ENCODE data around the gene PRMT1.
"Not testable (repeated sequence)": the region's sequence is repeated elsewhere in the genome, so short reads cannot be mapped to it uniquely, and the experiment has no call there.

PRMT1 gene

DNA sequence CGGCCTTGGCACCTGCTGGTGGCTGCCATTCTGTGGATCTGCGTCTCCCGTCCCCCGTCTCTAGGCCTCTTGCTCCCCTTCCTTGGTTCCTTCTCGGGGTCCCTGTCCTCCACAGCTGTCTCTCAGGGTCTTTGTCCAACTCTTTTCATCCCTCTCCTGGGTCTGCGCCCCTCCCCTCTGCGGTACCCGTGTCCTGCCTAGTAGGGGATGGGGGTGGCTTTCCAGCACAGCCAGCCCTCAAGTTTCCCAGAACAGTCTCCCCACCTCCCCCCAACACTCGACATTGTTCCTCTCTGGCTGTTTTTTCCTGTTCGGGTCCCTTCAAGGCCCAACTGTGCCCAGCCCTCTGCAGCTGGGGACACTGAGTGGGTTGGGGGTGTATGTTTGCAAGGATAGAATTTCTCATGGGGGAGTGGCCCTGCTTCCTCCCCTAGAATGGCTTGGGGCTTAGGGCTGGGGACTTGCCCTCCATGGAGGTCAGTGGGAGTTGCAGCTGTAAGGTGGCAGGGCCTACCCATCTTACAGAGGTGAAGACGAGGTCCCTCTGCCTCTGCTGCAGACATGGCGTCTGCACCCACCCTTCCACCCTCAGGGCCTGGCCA is 11.6 kb downstream of the PRMT1 start:
- ATAC-seq = no peak

DNA sequence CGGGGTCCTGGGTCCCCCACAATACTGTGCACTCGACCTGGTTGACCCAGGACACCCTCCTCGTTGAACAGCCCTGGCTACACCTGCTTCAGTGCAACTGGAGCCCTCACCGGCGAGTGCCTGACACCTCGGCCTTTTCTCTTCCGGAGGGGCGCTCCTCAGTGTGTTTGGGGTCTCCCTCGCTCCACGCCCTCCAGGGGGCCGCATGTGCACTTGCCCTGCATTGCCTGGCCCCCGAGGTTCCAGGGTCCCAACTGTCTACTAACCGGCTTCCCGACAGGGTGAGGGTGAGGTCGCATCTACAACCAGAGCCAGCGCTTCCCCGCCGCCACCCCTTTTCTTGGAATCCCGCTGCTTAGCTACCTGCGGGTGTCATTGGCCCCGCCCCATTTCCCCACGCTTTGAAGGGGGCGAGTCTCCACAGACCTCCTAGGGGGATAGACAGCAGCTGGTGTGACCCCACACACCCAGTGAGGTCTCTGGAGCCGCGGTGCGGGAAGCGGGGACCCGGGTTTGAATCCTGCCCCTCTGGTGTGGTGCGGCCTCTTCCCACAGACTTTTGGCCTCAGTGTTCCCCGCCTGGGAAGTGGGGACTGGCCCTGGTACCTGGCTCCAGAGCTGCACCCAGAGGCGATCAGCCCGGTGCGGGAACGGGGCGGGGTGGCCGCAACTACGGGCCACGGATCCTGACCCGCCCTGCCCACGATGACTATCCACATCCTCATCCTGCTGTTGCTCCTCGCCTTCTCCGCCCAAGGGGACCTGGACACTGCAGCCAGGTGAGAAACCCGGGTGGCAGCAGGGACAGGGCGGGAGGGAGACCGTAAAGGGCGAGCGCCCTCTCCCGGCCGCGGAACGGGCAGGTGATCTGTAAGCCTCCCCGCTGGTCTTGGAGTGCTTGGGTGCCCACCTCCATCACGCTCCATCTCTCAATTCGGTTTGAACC is 12.3 kb downstream of the PRMT1 start, which contains the start of gene ADM5:
Gene ADM5, plus strand, starts transcription at position 462 of the 946 bp plus-strand sequence. Its CDS starts 244 bp downstream, at position 706.
- DNase-seq (peak; percentile 64), ATAC-seq (peak; percentile 16)

More for the DNA sequence above, 11.6 kb downstream of the PRMT1 start:
- no peak for DNase-seq

DNA sequence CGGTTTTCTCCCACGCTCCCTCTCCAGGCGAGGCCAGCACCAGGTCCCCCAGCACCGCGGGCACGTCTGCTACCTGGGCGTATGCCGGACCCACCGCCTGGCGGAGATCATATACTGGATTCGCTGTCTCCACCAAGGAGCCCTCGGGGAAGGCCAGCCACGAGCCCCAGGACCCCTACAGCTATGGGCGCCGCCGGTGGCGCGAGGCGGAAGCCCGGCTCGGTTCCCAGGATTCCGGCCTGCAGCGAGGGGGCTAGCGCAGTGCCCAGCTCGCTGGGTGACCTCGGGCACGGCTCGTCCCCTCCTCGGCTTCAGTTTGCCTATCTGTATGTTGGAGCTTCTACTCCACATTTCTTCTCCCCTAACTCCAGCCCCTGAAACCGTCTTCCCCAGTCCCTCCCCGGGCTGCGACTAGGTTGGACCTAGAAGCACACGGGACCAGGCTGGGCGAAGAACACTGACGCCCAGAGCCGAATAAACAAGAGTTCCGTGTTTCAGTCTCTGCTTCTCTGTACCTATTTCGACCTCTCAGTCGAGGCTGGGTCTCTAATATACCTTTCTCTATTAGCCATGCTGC is 13.1 kb downstream of the PRMT1 start:
- ATAC-seq (peak; percentile 7), DNase-seq (no peak)

DNA sequence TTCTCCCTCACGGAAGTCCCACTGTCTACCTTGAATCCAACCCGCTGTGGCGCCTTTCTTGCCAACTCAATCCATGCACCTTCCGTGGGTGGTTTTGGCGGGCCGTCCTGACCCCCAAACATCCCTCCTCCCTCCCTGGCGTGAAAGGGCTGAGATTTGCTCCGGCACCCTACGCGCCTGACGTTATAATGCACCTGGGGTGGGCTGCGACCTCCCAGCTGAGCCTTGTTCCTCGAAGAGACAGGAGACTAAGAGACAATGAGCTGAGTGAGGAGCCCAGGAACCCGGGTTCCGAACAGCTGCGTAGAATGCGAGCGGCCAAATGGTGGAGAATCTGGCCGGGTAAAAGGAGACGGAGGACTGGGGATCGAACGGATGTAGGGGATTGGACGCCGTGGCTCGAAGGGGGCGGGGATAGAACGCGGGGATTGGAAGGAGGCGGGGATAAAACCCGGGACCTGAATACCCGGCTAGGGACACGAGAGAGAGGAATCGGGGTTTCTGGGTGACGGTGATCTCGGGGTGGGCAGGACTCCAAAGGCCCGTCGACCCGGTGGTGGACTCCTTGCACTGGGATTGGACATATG is 13.7 kb downstream of the PRMT1 start, which contains the start of gene CPT1C:
Gene CPT1C, plus strand, starts transcription at position 461 of the 587 bp plus-strand sequence. CDS start 1,137 bp downstream, outside the sequence.
- DNase-seq (peak; percentile 70), ATAC-seq (peak; percentile 41)

DNA sequence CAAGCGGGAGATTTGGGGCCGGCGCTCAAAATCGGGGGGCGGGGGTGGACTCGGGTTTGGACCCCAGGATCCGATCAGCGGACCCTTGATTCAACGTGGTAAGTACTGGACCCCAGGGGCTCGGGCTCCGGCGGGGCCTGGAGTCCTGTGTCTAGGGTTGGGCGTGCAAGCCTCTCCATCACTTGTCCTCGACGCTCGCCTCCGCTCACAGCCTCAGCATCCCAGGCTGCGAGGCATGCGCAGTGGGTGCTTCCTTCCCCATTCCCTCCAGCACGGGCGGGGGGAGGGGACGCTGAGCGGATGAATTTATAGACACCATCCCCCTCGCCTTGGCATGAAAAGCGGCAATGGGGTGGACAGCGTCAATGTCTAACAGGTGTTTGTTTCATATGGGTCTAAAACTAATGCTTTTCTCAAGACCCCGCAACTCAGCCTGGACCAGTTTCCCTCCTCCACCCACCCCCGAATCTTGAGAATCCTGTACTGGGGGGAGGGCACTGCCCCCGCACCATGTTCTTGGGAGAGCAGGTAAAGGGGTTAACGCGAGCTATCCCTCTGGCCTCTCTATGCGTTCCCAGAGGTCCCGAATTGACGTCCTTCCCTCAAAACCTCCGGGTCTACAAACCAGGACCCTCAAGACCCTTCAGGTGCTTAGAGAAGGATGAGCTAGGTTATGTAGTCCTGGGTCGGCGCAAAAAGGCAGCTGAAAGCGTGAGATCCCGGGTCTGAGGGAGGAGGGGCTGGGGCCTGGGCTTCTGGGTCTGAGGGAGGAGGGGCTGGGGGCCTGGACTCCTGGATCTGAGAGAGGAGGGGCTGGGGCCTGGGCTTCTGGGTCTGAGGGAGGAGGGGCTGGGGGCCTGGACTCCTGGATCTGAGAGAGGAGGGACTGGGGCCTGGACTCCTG is 14.4 kb downstream of the PRMT1 start:
- ATAC-seq = no peak
- DNase-seq = peak; percentile 54

DNA sequence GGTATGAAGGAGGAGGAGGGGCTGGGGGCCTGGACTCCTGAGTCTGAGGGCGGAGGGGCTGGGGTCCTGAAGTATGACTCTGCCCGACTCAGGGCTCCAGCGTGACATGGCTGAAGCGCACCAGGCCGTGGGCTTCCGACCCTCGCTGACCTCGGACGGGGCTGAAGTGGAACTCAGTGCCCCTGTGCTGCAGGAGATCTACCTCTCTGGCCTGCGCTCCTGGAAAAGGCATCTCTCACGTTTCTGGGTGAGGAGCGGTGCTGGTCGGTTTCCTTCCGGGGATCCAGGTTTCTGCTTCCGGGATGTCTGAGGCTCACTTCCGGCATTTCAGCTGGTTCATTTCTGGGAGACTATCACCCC is 15.1 kb downstream of the PRMT1 start:
- ATAC-seq = no peak
- no peak for DNase-seq

DNA sequence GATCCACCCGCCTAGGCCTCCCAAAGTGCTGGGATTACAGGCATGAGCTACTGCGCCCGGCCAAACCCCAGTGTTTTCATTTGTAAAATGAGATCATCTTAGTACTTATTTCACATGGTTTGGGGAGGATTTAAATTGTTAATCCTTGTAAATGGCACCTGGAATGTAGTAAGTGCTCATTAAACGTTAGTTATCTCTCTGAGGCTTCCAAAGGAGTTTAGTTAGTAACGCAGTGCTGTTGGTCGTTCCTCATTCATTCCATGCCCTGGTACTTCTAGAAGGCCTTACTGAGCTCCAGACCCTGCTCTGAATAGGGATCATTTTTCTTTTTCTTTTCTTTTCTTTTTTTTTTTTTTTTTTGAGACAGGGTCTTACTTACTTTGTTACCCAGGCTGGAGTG is 19.0 kb downstream of the PRMT1 start:
- no peak for ATAC-seq
- DNase-seq = no peak

DNA sequence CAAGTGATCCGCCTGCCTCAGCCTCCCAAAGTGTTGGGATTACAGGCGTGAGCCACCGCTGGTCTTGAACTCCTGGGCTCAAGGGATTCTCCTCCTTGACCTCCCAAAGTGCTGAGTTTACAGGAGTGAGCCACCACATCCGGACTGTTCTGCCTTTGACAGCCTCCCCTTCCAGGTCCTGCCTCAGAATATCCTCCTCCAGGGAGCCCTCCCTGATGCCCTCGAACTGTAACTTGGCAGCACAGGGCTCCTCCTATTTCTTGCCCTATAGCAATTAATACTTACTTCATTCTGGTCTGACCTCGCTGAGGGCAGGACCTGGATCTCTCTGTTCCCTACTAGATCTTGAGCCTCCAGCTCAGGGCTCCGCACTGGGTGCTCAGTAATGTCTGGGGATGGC is 19.8 kb downstream of the PRMT1 start:
- no peak for ATAC-seq
- DNase-seq = no peak

DNA sequence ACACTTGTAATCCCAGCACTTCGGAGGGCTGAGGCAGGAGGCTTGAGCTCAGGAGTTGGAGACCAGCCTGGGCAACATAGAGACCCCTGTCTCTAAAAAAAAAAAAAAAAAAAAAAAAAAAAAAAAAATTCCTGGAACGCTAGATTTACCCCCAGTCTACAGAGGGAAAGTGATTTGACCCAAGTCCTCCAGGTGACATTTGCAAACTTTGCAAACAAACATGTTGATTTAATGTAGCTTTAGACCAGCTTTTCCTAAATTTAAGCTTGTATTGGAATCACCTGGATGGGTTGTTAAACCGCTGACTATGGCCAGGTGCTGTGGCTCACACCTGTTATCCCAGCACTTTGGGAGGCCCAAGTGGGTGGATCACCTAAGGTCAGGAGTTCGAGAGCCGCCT is 22.3 kb downstream of the PRMT1 start:
- no peak for DNase-seq
- no peak for ATAC-seq

DNA sequence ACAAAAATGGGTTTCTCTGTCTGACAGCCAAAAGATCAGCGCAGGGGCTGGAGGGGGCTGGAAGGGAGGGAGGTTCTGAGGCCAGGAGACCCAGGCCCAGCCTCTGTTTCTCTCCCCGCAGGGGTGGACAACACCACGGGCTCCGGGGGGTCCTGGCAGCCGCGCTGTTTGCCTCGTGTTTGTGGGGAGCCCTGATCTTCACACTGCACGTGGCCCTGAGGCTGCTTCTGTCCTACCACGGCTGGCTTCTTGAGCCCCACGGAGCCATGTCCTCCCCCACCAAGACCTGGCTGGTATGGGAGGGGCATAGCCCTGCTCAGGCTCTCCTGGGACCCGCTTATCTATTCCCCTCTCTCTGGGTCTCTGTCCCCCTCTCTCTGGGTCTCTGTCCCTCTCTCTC is 23.5 kb downstream of the PRMT1 start:
- ATAC-seq (no peak), DNase-seq (no peak)

DNA sequence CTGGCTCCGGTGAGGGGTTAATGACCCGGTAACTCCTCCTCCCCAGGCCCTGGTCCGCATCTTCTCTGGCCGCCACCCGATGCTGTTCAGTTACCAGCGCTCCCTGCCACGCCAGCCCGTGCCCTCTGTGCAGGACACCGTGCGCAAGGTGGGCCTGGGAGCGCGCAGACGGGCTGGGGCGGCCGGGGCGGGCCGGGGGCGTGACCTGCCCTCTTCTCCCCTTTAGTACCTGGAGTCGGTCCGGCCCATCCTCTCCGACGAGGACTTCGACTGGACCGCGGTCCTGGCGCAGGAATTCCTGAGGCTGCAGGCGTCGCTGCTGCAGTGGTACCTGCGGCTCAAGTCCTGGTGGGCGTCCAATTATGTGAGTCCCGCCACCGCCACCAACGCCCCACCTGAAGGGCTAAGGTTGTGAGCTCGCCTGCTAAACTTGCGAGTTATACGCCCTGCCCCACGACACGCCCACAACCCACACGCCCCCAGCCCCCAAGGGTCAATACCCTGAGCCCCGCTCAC is 24.3 kb downstream of the PRMT1 start:
- ATAC-seq (peak; percentile 25), DNase-seq (no peak)

DNA sequence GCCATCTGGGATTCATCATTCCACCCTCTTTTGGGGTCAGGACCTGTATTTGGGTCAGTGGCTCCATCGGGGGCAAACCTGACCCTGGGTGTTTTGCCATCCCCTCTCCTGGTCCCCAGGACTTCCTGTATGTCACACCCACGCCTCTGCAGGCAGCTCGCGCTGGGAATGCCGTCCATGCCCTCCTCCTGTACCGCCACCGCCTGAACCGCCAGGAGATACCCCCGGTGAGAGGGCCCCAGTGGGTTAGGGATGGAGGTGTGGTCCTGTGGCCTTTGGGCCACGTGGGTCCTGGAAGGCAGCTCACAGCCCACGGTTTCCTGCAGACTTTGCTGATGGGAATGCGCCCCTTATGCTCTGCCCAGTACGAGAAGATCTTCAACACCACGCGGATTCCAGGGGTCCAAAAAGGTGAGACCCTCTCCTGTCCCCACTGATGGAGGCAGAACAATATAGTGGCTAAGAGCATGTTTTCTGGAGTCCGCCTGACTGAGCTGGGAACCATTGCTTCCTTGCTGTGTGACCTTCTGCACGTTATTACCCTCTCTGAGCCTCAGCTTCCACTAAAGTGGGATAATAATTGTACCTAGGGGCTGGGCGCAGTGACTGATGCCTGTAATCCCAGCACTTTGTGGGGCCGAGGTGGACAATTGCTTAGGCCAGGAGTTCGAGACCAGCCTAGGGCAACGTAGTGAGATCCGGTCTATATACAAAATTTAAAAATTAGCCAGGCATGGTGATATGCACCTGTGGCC is 28.0 kb downstream of the PRMT1 start:
- ATAC-seq (no peak), DNase-seq (no peak)

DNA sequence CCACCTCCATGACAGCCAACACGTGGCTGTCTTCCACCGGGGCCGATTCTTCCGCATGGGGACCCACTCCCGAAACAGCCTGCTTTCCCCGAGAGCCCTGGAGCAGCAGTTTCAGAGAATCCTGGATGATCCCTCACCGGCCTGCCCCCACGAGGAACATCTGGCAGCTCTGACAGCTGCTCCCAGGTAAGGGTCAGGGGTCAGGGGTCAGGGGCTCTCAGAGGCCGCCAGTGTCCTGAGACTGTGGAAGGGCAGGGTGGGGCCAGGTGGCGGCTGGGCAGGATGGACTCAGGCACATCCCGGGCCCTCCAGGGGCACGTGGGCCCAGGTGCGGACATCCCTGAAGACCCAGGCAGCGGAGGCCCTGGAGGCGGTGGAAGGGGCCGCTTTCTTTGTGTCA is 28.8 kb downstream of the PRMT1 start:
- no peak for ATAC-seq
- no peak for DNase-seq

DNA sequence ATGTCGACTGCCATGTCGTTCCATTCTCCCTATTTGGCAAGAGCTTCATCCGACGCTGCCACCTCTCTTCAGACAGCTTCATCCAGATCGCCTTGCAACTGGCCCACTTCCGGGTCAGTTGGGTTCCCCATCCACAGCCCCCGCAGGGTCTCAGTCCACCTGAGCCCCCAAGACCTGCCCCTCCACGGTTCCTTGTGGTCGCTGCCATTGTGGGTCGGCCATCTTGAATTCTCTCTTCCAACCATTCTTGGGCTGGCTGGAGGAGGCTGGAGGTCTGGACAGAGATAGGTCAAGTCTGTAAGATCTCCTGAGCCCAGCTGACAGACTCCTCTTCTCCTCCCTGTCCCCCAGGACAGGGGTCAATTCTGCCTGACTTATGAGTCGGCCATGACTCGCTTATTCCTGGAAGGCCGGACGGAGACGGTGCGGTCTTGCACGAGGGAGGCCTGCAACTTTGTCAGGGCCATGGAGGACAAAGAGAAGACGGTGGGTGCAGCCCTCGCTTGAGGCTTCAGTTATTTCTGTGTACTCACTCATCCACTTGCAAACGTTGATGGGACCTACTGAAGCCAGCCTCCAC is 33.4 kb downstream of the PRMT1 start:
- DNase-seq = no peak
- no peak for ATAC-seq

DNA sequence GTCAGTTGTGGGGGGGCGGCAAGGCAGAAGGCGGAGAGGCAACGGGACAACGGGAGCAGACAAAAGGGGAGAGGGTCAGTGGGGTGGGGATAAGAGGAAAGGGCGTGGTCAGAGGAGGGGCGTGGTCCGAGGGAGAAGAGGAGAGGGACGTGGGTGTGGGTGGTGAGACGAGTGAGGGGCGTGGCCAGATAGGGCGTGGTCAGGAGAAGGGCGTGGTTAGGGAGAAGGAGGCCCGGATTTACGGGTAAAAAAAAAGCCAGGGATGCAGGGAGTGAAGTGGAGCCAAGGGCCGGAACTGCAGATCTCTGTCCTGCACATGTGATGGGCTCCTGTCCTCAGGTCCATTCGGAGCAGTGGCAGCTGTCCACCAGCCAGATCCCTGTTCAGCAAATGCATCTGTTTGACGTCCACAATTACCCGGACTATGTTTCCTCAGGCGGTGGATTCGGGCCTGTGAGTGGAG is 35.4 kb downstream of the PRMT1 start:
- ATAC-seq (no peak), DNase-seq (no peak)

DNA sequence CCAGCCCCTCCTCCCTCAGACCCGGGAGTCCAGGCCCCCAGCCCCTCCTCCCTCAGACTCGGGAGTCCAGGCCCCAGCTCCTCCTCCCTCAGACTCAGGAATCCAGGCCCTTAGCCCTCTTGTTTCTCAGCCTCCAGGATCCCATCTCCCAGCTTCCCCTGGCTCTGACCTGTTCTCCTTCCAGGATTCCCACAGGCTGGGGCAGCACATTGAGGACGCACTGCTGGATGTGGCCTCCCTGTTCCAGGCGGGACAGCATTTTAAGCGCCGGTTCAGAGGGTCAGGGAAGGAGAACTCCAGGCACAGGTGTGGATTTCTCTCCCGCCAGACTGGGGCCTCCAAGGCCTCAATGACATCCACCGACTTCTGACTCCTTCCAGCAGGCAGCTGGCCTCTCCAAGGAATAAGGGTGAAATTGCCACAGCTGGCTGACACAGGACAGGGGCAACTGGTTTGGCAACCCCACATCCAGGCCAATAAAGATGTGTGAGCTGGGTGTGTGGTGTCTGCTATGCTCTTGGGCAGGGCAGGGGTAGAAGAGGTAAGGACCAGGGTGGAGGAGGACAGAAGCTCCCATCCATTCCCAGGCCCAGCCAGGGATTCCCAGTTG is 36.3 kb downstream of the PRMT1 start:
- DNase-seq (no peak), ATAC-seq (no peak)

DNA sequence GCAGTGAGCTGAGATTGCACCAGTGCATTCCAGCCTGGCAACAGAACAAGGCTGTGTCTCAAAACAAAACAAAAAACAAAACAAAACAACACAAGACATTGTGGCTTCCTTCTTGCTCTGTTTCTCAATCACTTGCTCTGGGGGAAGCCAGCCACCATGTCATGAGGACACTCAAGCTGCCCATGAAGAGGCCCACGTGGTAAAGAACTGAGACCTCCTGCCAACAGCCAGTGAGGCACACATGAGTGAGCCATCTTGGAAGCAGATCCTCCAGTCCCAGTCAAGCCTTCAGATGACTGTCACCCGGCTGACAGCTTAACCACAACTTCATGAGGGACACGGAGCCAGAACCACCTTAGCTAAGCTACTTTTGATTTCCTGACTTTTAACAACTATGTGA is 39.1 kb downstream of the PRMT1 start:
- ATAC-seq (no peak), DNase-seq (no peak)

DNA sequence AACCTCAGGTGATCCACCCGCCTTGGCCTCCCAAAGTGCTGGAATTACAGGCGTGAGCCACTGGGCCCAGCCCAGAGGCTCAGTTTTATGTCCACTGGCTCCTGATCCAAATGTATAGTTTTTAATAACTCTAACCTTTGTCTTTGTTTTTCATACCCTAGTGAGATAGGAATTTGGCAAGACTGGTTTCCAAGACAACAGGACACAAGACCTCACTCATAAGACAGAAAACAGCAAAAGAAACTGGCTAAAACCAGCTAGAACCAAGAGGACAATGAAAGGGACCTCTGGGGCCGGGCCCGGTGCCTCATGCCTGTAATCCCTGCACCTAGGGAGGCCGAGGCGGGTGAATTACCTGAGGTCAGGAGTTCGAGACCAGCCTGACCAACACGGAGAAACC is 41.4 kb downstream of the PRMT1 start:
- ATAC-seq = no peak
- DNase-seq = no peak

DNA sequence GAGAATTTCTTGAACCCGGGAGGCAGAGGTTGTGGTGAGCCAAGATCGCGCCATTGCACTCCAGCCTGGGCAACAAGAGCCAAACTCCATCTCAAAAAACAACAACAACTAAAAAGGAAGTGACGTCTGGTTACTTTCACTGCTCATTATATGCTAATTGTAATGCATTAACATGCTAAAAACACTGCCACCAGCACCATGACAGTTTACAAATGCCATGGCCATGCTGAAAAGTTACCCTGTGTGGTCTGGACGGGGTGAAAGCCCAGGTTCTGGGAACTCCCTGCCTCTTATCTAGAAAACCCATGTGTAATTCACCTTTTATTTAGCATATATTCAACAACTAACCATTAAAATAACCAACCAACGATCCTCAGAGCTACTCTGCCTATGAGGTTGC is 41.9 kb downstream of the PRMT1 start:
- DNase-seq = no peak
- ATAC-seq = no peak

DNA sequence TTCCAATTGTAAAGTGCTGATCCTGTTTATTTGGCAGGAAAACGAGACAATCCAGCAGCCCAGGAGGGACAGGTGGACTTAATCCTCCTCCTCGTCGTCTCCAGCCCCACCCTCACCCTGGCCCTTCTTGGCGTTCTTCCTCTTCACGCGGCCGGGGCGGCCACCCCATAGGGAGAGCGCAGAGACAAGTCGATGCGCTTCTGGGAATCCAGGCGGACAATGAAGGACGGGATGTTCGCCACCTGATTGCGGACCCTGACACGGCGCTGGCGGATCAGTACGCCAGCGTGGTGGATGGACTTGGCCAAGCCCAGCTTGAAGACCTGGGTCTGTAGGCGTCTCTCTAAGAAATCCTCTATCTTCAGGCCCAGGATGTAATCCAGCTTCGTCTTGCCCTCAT is 42.3 kb downstream of the PRMT1 start:
- ATAC-seq, DNase-seq: not testable (repeated sequence)
